Sigmoid colon (tissue), 4 donors: ENCODE measurements around the gene SRM.
"Not testable (repeated sequence)": the region's sequence is repeated elsewhere in the genome, so short reads cannot be mapped to it uniquely, and the experiment has no call there.

Source experiments
- CTCF ChIP-seq, 4 experiments: fragments of 450-650 bp in 3 of 4; fragments of 200-600 bp in 1 of 4; IDR thresholded peaks; one replicate each; pipeline ENCODE4 v1.5.1; 2016 to 2019; ENCODE audit warnings: antibody characterized with exemption in 4 of 4, mild to moderate bottlenecking in 3 of 4, moderate library complexity in 2 of 4
- POLR2A ChIP-seq, 2 donors: fragments of 450-650 bp; IDR thresholded peaks; one replicate each; pipeline ENCODE4 v1.6.1; 2016; ENCODE audit warnings: antibody characterized with exemption in 2 of 2, mild to moderate bottlenecking in 2 of 2, moderate library complexity in 2 of 2
- POLR2AphosphoS5 ChIP-seq, 4 donors: sonication (generic); formaldehyde crosslinking; IDR thresholded peaks; one replicate each; pipeline ENCODE4 v1.6.1; 2017; ENCODE audit warnings: antibody characterized with exemption in 4 of 4

- TF ChIP-seq CTCF, POLR2AphosphoS5, POLR2A (IDR thresholded peaks at IDR 0.05): not testable (repeated sequence)
Observed at GRCh38 chr1:11019358-11019757, 40.5 kb downstream of the SRM start.
